ENCODE results near the gene CALHM6. TPM values are rescaled to one million over a fixed set of nuclear protein-coding genes. Genes with fewer than 3 reads are reported as not detected.

Gene CALHM6
- polyA plus RNA-seq, 1 of the 3 experiments (the other 2 are of a cell fraction): 0.51 TPM

DNA sequence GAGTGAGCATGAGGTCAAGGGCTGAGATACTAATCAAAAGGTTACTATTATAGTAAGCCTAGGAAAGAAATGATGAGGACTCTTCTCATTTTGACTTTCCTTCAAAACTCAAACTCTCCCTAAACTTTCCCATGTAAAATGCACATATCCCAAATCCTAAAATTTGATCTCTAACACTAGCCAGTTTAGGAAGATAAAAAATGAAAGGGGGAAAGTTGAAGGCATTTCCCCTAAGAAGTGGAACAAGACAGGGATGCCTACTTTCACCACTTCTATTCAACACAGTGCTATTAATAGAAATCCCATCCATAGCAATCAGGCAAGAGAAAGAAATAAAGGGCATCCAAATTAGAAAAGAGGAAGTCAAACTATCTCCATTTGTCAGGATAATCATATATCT is 47.4 kb downstream of the CALHM6 start:
- Histone ChIP-seq H3K4me3 (ENCODE audit: low read depth in 2 of 2, low read length in 1 of 2) (no peak overlapping the region), H3K27ac (ENCODE audit: low read depth in 2 of 2, low read length in 1 of 2) (no peak overlapping the region), H3K9ac (no peak overlapping the region), H3K9me3 (no peaks in the 10 kb centered on the region), H3F3A (replicated peaks; ENCODE audit: insufficient read depth) (peaks cover 4% of the 10 kb centered on the region), H3K36me3 (replicated peaks in 1 of 2; ENCODE audit: control insufficient read depth in 1 of 2, insufficient read depth in 2 of 2, low read length in 1 of 2) (no peaks in the 10 kb centered on the region), H3K27me3 (ENCODE audit: insufficient read depth) (no peaks in the 10 kb centered on the region), H2AFZ (ENCODE audit: low read depth) (no peak overlapping the region), H4K20me1 (ENCODE audit: insufficient read depth) (no peaks in the 10 kb centered on the region), H3K4me1 (ENCODE audit: control insufficient read depth in 1 of 2, insufficient read depth in 2 of 2, low read depth in 1 of 2, low read length in 1 of 2) (peaks cover 0 to 16% of the 10 kb centered on the region in 2 experiments; a peak in 3 of 4 replicates), H3K79me2 (ENCODE audit: insufficient read depth) (peaks cover 6% of the 10 kb centered on the region; the same call in 1 of the 2 replicates), H3K9me2 (no peaks in the 10 kb centered on the region), H3K4me2 (no peak overlapping the region)
- POLR2A ChIA-PET: no interaction called here
- no peak for TF ChIP-seq GATA2 (CRISPR knock-in tag; IDR thresholded peaks at IDR 0.05)
- TF ChIP-seq RCOR1 (IDR thresholded peaks at IDR 0.05; ENCODE audit: low read length): no peak
- TF ChIP-seq, protein P1, sequence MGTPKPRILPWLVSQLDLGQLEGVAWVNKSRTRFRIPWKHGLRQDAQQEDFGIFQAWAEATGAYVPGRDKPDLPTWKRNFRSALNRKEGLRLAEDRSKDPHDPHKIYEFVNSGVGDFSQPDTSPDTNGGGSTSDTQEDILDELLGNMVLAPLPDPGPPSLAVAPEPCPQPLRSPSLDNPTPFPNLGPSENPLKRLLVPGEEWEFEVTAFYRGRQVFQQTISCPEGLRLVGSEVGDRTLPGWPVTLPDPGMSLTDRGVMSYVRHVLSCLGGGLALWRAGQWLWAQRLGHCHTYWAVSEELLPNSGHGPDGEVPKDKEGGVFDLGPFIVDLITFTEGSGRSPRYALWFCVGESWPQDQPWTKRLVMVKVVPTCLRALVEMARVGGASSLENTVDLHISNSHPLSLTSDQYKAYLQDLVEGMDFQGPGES (IDR thresholded peaks at IDR 0.05; ENCODE audit: low read depth, low read length): no peak
- no peak for TF ChIP-seq NFIC (IDR thresholded peaks at IDR 0.05; ENCODE audit: borderline replicate concordance)
- TF ChIP-seq, protein P2, sequence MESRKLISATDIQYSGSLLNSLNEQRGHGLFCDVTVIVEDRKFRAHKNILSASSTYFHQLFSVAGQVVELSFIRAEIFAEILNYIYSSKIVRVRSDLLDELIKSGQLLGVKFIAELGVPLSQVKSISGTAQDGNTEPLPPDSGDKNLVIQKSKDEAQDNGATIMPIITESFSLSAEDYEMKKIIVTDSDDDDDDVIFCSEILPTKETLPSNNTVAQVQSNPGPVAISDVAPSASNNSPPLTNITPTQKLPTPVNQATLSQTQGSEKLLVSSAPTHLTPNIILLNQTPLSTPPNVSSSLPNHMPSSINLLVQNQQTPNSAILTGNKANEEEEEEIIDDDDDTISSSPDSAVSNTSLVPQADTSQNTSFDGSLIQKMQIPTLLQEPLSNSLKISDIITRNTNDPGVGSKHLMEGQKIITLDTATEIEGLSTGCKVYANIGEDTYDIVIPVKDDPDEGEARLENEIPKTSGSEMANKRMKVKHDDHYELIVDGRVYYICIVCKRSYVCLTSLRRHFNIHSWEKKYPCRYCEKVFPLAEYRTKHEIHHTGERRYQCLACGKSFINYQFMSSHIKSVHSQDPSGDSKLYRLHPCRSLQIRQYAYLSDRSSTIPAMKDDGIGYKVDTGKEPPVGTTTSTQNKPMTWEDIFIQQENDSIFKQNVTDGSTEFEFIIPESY (IDR thresholded peaks at IDR 0.05; ENCODE audit: borderline replicate concordance, low read depth): no peak
- no peak for TF ChIP-seq MEF2A (IDR thresholded peaks at IDR 0.05; ENCODE audit: borderline replicate concordance, low read depth)
- TF ChIP-seq SMC3 (IDR thresholded peaks at IDR 0.05; ENCODE audit: low read depth, low read length): no peak
- no peak for TF ChIP-seq JUND (IDR thresholded peaks at IDR 0.05)
- CTCF ChIA-PET: no interaction called here
- no peak for DNase-seq

DNA sequence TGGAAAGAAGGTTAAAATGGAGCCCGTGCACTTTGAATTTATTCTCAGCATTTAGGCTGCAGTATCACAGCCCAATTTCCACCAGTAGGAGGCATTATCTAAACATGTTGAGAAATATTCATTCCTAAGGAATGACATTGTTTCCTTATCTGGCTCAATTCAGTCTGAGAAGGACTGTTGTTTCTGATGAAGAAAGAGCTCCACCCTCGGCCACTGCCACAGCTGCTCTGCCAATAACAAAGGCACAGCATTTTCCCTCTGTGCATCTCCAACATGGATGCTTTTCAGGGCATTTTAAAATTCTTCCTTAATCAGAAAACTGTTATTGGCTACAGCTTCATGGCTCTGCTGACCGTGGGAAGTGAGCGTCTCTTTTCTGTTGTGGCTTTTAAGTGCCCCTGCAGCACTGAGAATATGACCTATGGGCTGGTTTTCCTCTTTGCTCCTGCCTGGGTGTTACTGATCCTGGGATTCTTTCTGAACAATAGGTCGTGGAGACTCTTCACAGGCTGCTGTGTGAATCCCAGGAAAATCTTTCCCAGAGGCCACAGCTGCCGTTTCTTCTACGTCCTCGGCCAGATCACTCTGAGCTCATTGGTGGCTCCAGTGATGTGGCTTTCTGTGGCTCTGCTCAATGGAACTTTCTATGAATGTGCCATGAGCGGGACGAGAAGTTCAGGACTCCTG is 50.4 kb downstream of the CALHM6 start, which contains the start of gene CALHM5:
TSS of gene CALHM5 (plus strand) at position 216 of the 687 bp plus-strand sequence. CDS start at position 274, 58 bp downstream.
- Histone ChIP-seq H3K9me3 (no peaks in the 10 kb centered on the region), H3K4me2 (peak within 1 kb of the TSS; percentile 85), H3K4me1 (ENCODE audit: control insufficient read depth in 1 of 2, insufficient read depth in 2 of 2, low read depth in 1 of 2, low read length in 1 of 2) (peaks cover 0 to 16% of the 10 kb centered on the region in 2 experiments; a peak in 3 of 4 replicates), H3K27me3 (ENCODE audit: insufficient read depth) (no peaks in the 10 kb centered on the region), H2AFZ (ENCODE audit: low read depth) (peak within 1 kb of the TSS; percentile 95), H3K36me3 (replicated peaks in 1 of 2; ENCODE audit: control insufficient read depth in 1 of 2, insufficient read depth in 2 of 2, low read length in 1 of 2) (no peaks in the 10 kb centered on the region), H3K4me3 (ENCODE audit: low read depth in 2 of 2, low read length in 1 of 2) (peak within 1 kb of the TSS; percentile 9 to 53; a peak in 3 of 4 replicates), H3K27ac (ENCODE audit: low read depth in 2 of 2, low read length in 1 of 2) (peak within 1 kb of the TSS; percentile 43 to 55; a peak in 3 of 4 replicates), H3F3A (replicated peaks; ENCODE audit: insufficient read depth) (peaks cover 4% of the 10 kb centered on the region), H4K20me1 (ENCODE audit: insufficient read depth) (no peaks in the 10 kb centered on the region), H3K9ac (peak within 1 kb of the TSS; percentile 55), H3K79me2 (ENCODE audit: insufficient read depth) (peaks cover 6% of the 10 kb centered on the region; the same call in 1 of the 2 replicates), H3K9me2 (no peaks in the 10 kb centered on the region)
- ChIA-PET POLR2A (no interaction called here), CTCF (interaction anchor here (0.6 to 2.0 kb wide), 12 partner anchors 9 to 294 kb away, joined by 3 to 14 read pairs (median 4); partner anchors contain the start of gene CALHM6)
- DNase-seq: no peak
- WGBS (ENCODE audit: low lambda C conversion rate): 80% methylated on average over 10 of the region's 10 CpGs
- peak; percentile 51; the same call in 1 of the 2 replicates for TF ChIP-seq SIN3A (IDR thresholded peaks at IDR 0.05; ENCODE audit: borderline replicate concordance, low read depth, low read length)
- peak; percentile 45 for TF ChIP-seq RAD21 (IDR thresholded peaks at IDR 0.05; ENCODE audit: low read length)
- peak; percentile 33; the same call in 1 of the 2 replicates for TF ChIP-seq FOSL2 (IDR thresholded peaks at IDR 0.05; ENCODE audit: borderline replicate concordance, low read depth)
- TF ChIP-seq RFX5 (IDR thresholded peaks at IDR 0.05; ENCODE audit: low read length): no peak
- no peak for TF ChIP-seq CHD2 (IDR thresholded peaks at IDR 0.05; ENCODE audit: low read length, partially characterized antibody)
- TF ChIP-seq ELF1 (IDR thresholded peaks at IDR 0.05): no peak
- no peak for TF ChIP-seq FOXM1 (IDR thresholded peaks at IDR 0.05; ENCODE audit: low read depth)
- peak in 1 of 2 experiments; percentile 22; a peak in 1 of 4 replicates for TF ChIP-seq EP300 (IDR thresholded peaks at IDR 0.05; ENCODE audit: borderline replicate concordance in 1 of 2, low read depth in 1 of 2, low read length in 1 of 2)
- no peak for TF ChIP-seq RCOR1 (IDR thresholded peaks at IDR 0.05; ENCODE audit: low read length)
- TF ChIP-seq TCF12 (IDR thresholded peaks at IDR 0.05): peak; percentile 39; the same call in 1 of the 2 replicates
- TF ChIP-seq, protein P3, sequence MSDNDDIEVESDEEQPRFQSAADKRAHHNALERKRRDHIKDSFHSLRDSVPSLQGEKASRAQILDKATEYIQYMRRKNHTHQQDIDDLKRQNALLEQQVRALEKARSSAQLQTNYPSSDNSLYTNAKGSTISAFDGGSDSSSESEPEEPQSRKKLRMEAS (IDR thresholded peaks at IDR 0.05; ENCODE audit: low read depth): peak; percentile 30; the same call in 1 of the 2 replicates
- TF ChIP-seq TAF1 (IDR thresholded peaks at IDR 0.05; ENCODE audit: borderline replicate concordance, low read depth, low read length): no peak
- peak; percentile 39 for TF ChIP-seq SMC3 (IDR thresholded peaks at IDR 0.05; ENCODE audit: low read depth, low read length)
- TF ChIP-seq, protein P4, sequence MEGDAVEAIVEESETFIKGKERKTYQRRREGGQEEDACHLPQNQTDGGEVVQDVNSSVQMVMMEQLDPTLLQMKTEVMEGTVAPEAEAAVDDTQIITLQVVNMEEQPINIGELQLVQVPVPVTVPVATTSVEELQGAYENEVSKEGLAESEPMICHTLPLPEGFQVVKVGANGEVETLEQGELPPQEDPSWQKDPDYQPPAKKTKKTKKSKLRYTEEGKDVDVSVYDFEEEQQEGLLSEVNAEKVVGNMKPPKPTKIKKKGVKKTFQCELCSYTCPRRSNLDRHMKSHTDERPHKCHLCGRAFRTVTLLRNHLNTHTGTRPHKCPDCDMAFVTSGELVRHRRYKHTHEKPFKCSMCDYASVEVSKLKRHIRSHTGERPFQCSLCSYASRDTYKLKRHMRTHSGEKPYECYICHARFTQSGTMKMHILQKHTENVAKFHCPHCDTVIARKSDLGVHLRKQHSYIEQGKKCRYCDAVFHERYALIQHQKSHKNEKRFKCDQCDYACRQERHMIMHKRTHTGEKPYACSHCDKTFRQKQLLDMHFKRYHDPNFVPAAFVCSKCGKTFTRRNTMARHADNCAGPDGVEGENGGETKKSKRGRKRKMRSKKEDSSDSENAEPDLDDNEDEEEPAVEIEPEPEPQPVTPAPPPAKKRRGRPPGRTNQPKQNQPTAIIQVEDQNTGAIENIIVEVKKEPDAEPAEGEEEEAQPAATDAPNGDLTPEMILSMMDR (IDR thresholded peaks at IDR 0.05): peak; percentile 86
- peak; percentile 48; the same call in 1 of the 2 replicates for TF ChIP-seq YY1 (IDR thresholded peaks at IDR 0.05; ENCODE audit: low read depth)
- TF ChIP-seq MXI1 (IDR thresholded peaks at IDR 0.05; ENCODE audit: low read depth, low read length): no peak
- TF ChIP-seq RXRA (IDR thresholded peaks at IDR 0.05; ENCODE audit: borderline replicate concordance, low read depth): peak; percentile 42; the same call in 1 of the 2 replicates
- peak; percentile 41 for TF ChIP-seq JUND (IDR thresholded peaks at IDR 0.05)
- TF ChIP-seq NRF1 (IDR thresholded peaks at IDR 0.05; ENCODE audit: low read depth, low read length): no peak
